Stimulated activated effector memory CD8-positive, alpha-beta T cell treated with anti-CD3 and anti-CD28 coated beads, Interleukin-12 subunit alpha, Interleukin-12 subunit beta, amount 100 ng/mL, for 72 hours (primary cell): ENCODE measurements around the gene SF1.

Source experiments
- ATAC-seq: fragments of 150-1000 bp; cut with Tn5 transposase; 2 replicates; pipeline ENCODE4 v1.10.0; 2021
- DNase-seq, 2 donors: peaks; one replicate each; pipeline ENCODE4 v3.0.0; 2021 to 2022; ENCODE audit warnings: low spot score in 2 of 2
- H3K27ac Mint-ChIP-seq: one replicate; pipeline ENCODE4 v1.8.0; 2022; ENCODE audit warnings: mild to moderate bottlenecking, mixed read lengths
- H3K36me3 Mint-ChIP-seq: one replicate; pipeline ENCODE4 v1.8.0; 2022; ENCODE audit warnings: mild to moderate bottlenecking, mixed read lengths
- H3K4me1 Mint-ChIP-seq: one replicate; pipeline ENCODE4 v1.8.0; 2022; ENCODE audit warnings: mixed read lengths
- H3K4me3 Mint-ChIP-seq: one replicate; pipeline ENCODE4 v1.8.0; 2022; ENCODE audit warnings: mild to moderate bottlenecking, mixed read lengths
- H3K9me3 Mint-ChIP-seq: one replicate; pipeline ENCODE4 v1.8.0; 2022; ENCODE audit warnings: mixed read lengths

Gene SF1

GRCh38 chr11:64762277-64762673, 16.1 kb downstream of the SF1 start:
- DNase-seq (no peak), ATAC-seq (no peak)
- Mint-ChIP-seq H3K36me3 (peaks cover 85% of the 10 kb centered on the region), H3K4me3 (no peak overlapping the region), H3K27ac (peak overlapping the region; percentile 97), H3K9me3 (no peaks in the 10 kb centered on the region), H3K4me1 (peaks cover 79% of the 10 kb centered on the region)

GRCh38 chr11:64760759-64761420, 17.5 kb downstream of the SF1 start:
- peak overlapping the region; percentile 97 for H3K27ac Mint-ChIP-seq
- H3K4me1 Mint-ChIP-seq, result peaks cover 65% of the 10 kb centered on the region
- H3K9me3 Mint-ChIP-seq, result no peaks in the 10 kb centered on the region
- H3K4me3 Mint-ChIP-seq, result no peak overlapping the region
- ATAC-seq (no peak), DNase-seq (no peak)
- peaks cover 71% of the 10 kb centered on the region for H3K36me3 Mint-ChIP-seq

- H3K27ac Mint-ChIP-seq, result peak within 1 kb of the TSS; percentile 97
- H3K4me1 Mint-ChIP-seq, result peaks cover 56% of the 10 kb centered on the region
- H3K36me3 Mint-ChIP-seq, result peaks cover 63% of the 10 kb centered on the region
- H3K4me3 Mint-ChIP-seq, result no peak within 1 kb of the TSS
- H3K9me3 Mint-ChIP-seq, result no peaks in the 10 kb centered on the region
- no peak for DNase-seq
- ATAC-seq, result peak; percentile 3
Measured at GRCh38 chr11:64759722-64760719, 18.3 kb downstream of the SF1 start, which contains the start of gene PYGM. Gene PYGM (minus strand): TSS chr11:64759974. CDS start chr11:64759898, 76 bp downstream.

GRCh38 chr11:64759131-64759721, 19.1 kb downstream of the SF1 start:
- H3K36me3 Mint-ChIP-seq, result peaks cover 55% of the 10 kb centered on the region
- ATAC-seq (no peak), DNase-seq (no peak)
- H3K4me1 Mint-ChIP-seq, result peaks cover 49% of the 10 kb centered on the region
- no peak overlapping the region for H3K4me3 Mint-ChIP-seq
- peak overlapping the region; percentile 86 for H3K27ac Mint-ChIP-seq
- no peaks in the 10 kb centered on the region for H3K9me3 Mint-ChIP-seq

GRCh38 chr11:64758330-64759079, 19.8 kb downstream of the SF1 start:
- H3K36me3 Mint-ChIP-seq, result peaks cover 47% of the 10 kb centered on the region
- ATAC-seq (no peak), DNase-seq (no peak)
- no peak overlapping the region for H3K4me3 Mint-ChIP-seq
- peaks cover 47% of the 10 kb centered on the region for H3K4me1 Mint-ChIP-seq
- H3K27ac Mint-ChIP-seq, result peak overlapping the region; percentile 32
- H3K9me3 Mint-ChIP-seq, result no peaks in the 10 kb centered on the region

GRCh38 chr11:64757549-64758329, 20.6 kb downstream of the SF1 start:
- H3K36me3 Mint-ChIP-seq, result peaks cover 40% of the 10 kb centered on the region

GRCh38 chr11:64755681-64756361, 22.5 kb downstream of the SF1 start:
- Mint-ChIP-seq H3K4me3 (no peak overlapping the region), H3K9me3 (no peaks in the 10 kb centered on the region), H3K27ac (no peak overlapping the region), H3K36me3 (peaks cover 21% of the 10 kb centered on the region), H3K4me1 (peaks cover 37% of the 10 kb centered on the region)
- no peak for ATAC-seq
- no peak for DNase-seq

More at GRCh38 chr11:64757549-64758329, 20.6 kb downstream of the SF1 start:
- ATAC-seq, result no peak
- DNase-seq, result no peak
- Mint-ChIP-seq H3K4me3 (no peak overlapping the region), H3K9me3 (no peaks in the 10 kb centered on the region), H3K4me1 (peaks cover 44% of the 10 kb centered on the region), H3K27ac (peak overlapping the region; percentile 74)

GRCh38 chr11:64754919-64755662, 23.3 kb downstream of the SF1 start:
- no peaks in the 10 kb centered on the region for H3K9me3 Mint-ChIP-seq
- H3K27ac Mint-ChIP-seq, result peak overlapping the region; percentile 48
- no peak for ATAC-seq
- H3K4me1 Mint-ChIP-seq, result peaks cover 38% of the 10 kb centered on the region
- H3K36me3 Mint-ChIP-seq, result peaks cover 19% of the 10 kb centered on the region
- no peak for DNase-seq
- no peak overlapping the region for H3K4me3 Mint-ChIP-seq

- Mint-ChIP-seq H3K9me3 (no peaks in the 10 kb centered on the region), H3K27ac (peak overlapping the region; percentile 48), H3K4me3 (no peak overlapping the region), H3K36me3 (peaks cover 15% of the 10 kb centered on the region), H3K4me1 (peaks cover 32% of the 10 kb centered on the region)
- ATAC-seq, result no peak
- no peak for DNase-seq
Measured at GRCh38 chr11:64754124-64754918, 24.0 kb downstream of the SF1 start.

- Mint-ChIP-seq H3K36me3 (peaks cover 12% of the 10 kb centered on the region), H3K9me3 (no peaks in the 10 kb centered on the region), H3K4me1 (peaks cover 31% of the 10 kb centered on the region), H3K27ac (no peak overlapping the region), H3K4me3 (no peak overlapping the region)
- DNase-seq (no peak), ATAC-seq (no peak)
Measured at GRCh38 chr11:64753380-64754123, 24.8 kb downstream of the SF1 start.

- H3K4me1 Mint-ChIP-seq, result peaks cover 31% of the 10 kb centered on the region
- DNase-seq (no peak), ATAC-seq (no peak)
- no peak overlapping the region for H3K27ac Mint-ChIP-seq
- H3K4me3 Mint-ChIP-seq, result no peak overlapping the region
- peaks cover 9% of the 10 kb centered on the region for H3K36me3 Mint-ChIP-seq
- no peaks in the 10 kb centered on the region for H3K9me3 Mint-ChIP-seq
Measured at GRCh38 chr11:64753019-64753379, 25.3 kb downstream of the SF1 start.
